A549 (cell line): ENCODE measurements around the gene MND1. TPM values are rescaled to one million over a fixed set of nuclear protein-coding genes. Genes with fewer than 3 reads are reported as not detected.

ENCODE experiments used
- ATAC-seq, 2 experiments: fragments of 200-7000 bp in 1 of 2; fragments of >200 bp in 1 of 2; cut with Nextera tagmentation in 1 of 2; cut with Tn5 transposase in 1 of 2; 3 replicates each; pipeline versions ENCODE4 v1.8.0 to v1.9.1; 2018 to 2020; ENCODE audit warnings: mild to moderate bottlenecking in 1 of 2, moderate library complexity in 1 of 2
- CTCF ChIA-PET: fragments of 300-600 bp; sonication (Branson Sonifier 250); formaldehyde crosslinking; extraction: SDS; loops from one replicate; lab custom pipeline; 2021; ENCODE audit warnings: antibody characterized with exemption, inconsistent platforms; lab: Yijun Ruan, JAX
- POLR2A ChIA-PET: fragments of 350-600 bp; formaldehyde crosslinking; extraction: SDS; loops from one replicate; lab custom pipeline; 2021; ENCODE audit warnings: antibody characterized with exemption, inconsistent platforms; lab: Yijun Ruan, JAX
- DNase-seq, 2 experiments: peaks; one replicate each; pipeline versions ENCODE4 v3.0.0 to v3.0.0-alpha.2; 2011 to 2016; ENCODE audit warnings: low read depth in 1 of 2, low spot score in 1 of 2
- FAIRE-seq: peaks from 2 replicates; lab custom pipeline; 2011; peaks lifted over from hg19 to GRCh38; lab: Jason Lieb, UNC
- H3K27ac ChIP-seq, 2 experiments: fragments of >200 bp; sonication (Bioruptor Twin); formaldehyde crosslinking; 3 replicates each; pipeline ENCODE4 v1.5.1; 2016 to 2017
- H3K4me1 ChIP-seq: fragments of >200 bp; sonication (Bioruptor Twin); formaldehyde crosslinking; 3 replicates; pipeline ENCODE4 v1.6.1; 2016
- H3K4me2 ChIP-seq: fragments of >200 bp; sonication (Bioruptor Twin); formaldehyde crosslinking; 3 replicates; pipeline ENCODE4 v1.6.1; 2016
- H3K4me3 ChIP-seq: fragments of >200 bp; sonication (Bioruptor Twin); formaldehyde crosslinking; 3 replicates; pipeline ENCODE4 v1.5.1; 2016
- H3K9me3 ChIP-seq: fragments of >200 bp; sonication (Bioruptor Twin); formaldehyde crosslinking; 3 replicates; pipeline ENCODE4 v1.6.1; 2016
- CBX8 ChIP-seq: fragments of 200-600 bp; sonication (generic); IDR thresholded peaks from 2 replicates; pipeline ENCODE4 v1.6.1; 2016
- CHD2 ChIP-seq: fragments of 150-350 bp; IDR thresholded peaks from 2 replicates; pipeline ENCODE4 v1.6.1; 2014; ENCODE audit warnings: low read length; ENCODE audit not compliant: partially characterized antibody
- ELK1 ChIP-seq: fragments of 150-350 bp; IDR thresholded peaks from 2 replicates; pipeline ENCODE4 v1.6.1; 2014; ENCODE audit warnings: low read depth, mild to moderate bottlenecking, low read length
- ESRRA ChIP-seq: fragments of 150-350 bp; IDR thresholded peaks from 2 replicates; pipeline ENCODE4 v1.6.1; 2014; ENCODE audit warnings: mild to moderate bottlenecking, low read length, borderline replicate concordance
- HMGXB4 ChIP-seq: fragments of 250-450 bp; sonication (Bioruptor Pico); IDR thresholded peaks from 2 replicates; pipeline ENCODE4 v1.5.0; 2021; ENCODE audit warnings: mild to moderate bottlenecking, moderate library complexity, borderline replicate concordance
- KDM1A ChIP-seq: fragments of 200-600 bp; sonication (generic); IDR thresholded peaks from 2 replicates; pipeline ENCODE4 v1.6.1; 2016; ENCODE audit warnings: low read depth, mild to moderate bottlenecking
- MYC ChIP-seq: IDR thresholded peaks from 2 replicates; pipeline ENCODE4 v1.6.1; 2012; ENCODE audit warnings: mild to moderate bottlenecking, inconsistent platforms, low read length, improper control_type of control experiment, borderline replicate concordance
- PHF8 ChIP-seq: fragments of 200-600 bp; sonication (generic); IDR thresholded peaks from 2 replicates; pipeline ENCODE4 v1.6.1; 2016; ENCODE audit warnings: low read depth, mild to moderate bottlenecking, antibody characterized with exemption, moderate library complexity, borderline replicate concordance
- RCOR1 ChIP-seq: fragments of 150-350 bp; IDR thresholded peaks from 2 replicates; pipeline ENCODE4 v1.6.1; 2014; ENCODE audit warnings: antibody characterized with exemption, low read length, low read depth
- RFX5 ChIP-seq: fragments of 450-650 bp; IDR thresholded peaks from 2 replicates; pipeline ENCODE4 v1.7.1; 2014; ENCODE audit warnings: antibody characterized with exemption, mild to moderate bottlenecking, moderate library complexity
- RNF2 ChIP-seq: fragments of 200-600 bp; sonication (generic); IDR thresholded peaks from 2 replicates; pipeline ENCODE4 v1.6.1; 2016; ENCODE audit warnings: low read depth, mild to moderate bottlenecking, antibody characterized with exemption, moderate library complexity, borderline replicate concordance
- SREBF2 ChIP-seq: fragments of 450-650 bp; IDR thresholded peaks from 2 replicates; pipeline ENCODE4 v1.6.1; 2014; ENCODE audit warnings: mild to moderate bottlenecking, moderate library complexity
- TFCP2L1 ChIP-seq: fragments of 250-450 bp; sonication (Bioruptor Pico); IDR thresholded peaks from 2 replicates; pipeline ENCODE4 v1.5.0; 2021; ENCODE audit warnings: mild to moderate bottlenecking
- ZC3H11A ChIP-seq: fragments of 450-650 bp; IDR thresholded peaks from 2 replicates; pipeline ENCODE4 v1.6.1; 2014; ENCODE audit warnings: antibody characterized with exemption, mild to moderate bottlenecking
- ZFP36 ChIP-seq: fragments of 450-650 bp; IDR thresholded peaks from 2 replicates; pipeline ENCODE4 v1.6.1; 2014; ENCODE audit warnings: borderline replicate concordance; ENCODE audit not compliant: partially characterized antibody
- WGBS: methylation state at CpG from one replicate; pipeline ENCODE4 v1.1.6; 2017; ENCODE audit errors: missing lambda C conversion rate; 5-methylcytosine and 5-hydroxymethylcytosine counted together
- polyA plus RNA-seq, 4 experiments: library from polyadenylated mRNA; depleted of rRNA in 3 of 4; stranded (reverse); fragments of >200 nt; fragmentation: RNase III in 1 of 4; extraction: RNeasy Plus Mini Kit Qiagen cat#74134 plus additional on column Dnase treatment in 1 of 4; gene quantifications; 2 replicates in 3 of 4; 3 replicates in 1 of 4; pipeline ENCODE4 v1.2.3, GENCODE V29; 2011 to 2017

Gene MND1
- polyA plus RNA-seq, 2 of the 4 experiments (the other 2 are of a cell fraction), result 16.3 to 16.6 TPM

- CTCF ChIA-PET, result interaction anchor here (1.1 to 2.9 kb wide), 6 partner anchors 28 to 232 kb away, joined by 3 to 16 read pairs (median 5); partner anchors contain the start of gene TMEM131L
- H3K4me3 ChIP-seq, result peak overlapping the region; percentile 96
- WGBS, result 2% methylated on average over 28 of the region's 44 CpGs
- ATAC-seq (peak; percentile 60 to 69), DNase-seq (peak; percentile 17 to 57), FAIRE-seq (no peak)
- peak overlapping the region; percentile 95 for H3K4me2 ChIP-seq
- POLR2A ChIA-PET, result interaction anchor here (1.0 to 2.1 kb wide), 2 partner anchors 121 to 228 kb away, joined by 4 to 9 read pairs; partner anchors contain the start of gene TMEM131L
- no peaks in the 10 kb centered on the region for H3K9me3 ChIP-seq
- H3K27ac ChIP-seq, result peak overlapping the region; percentile 86 to 94
- peaks cover 19% of the 10 kb centered on the region; the same call in 2 of the 3 replicates for H3K4me1 ChIP-seq
- TF ChIP-seq ESRRA (no peak), RCOR1 (no peak), PHF8 (no peak), ELK1 (no peak)
Measured at GRCh38 chr4:153345012-153345981, 809 bp downstream of the MND1 start.

GRCh38 chr4:153346031-153346430 lies 1.5 kb downstream of the MND1 start:
- TF ChIP-seq CBX8, result no peak
- TF ChIP-seq ZFP36, result no peak
- no peak for TF ChIP-seq TFCP2L1 (CRISPR knock-in tag)
- no peak for TF ChIP-seq ZC3H11A
- no peak for TF ChIP-seq RFX5
- no peak for TF ChIP-seq KDM1A
- TF ChIP-seq HMGXB4 (CRISPR knock-in tag), result no peak
- FAIRE-seq, result no peak
- Histone ChIP-seq H3K4me3 (peak overlapping the region; percentile 96; the same call in 2 of the 3 replicates), H3K4me2 (peak overlapping the region; percentile 95), H3K4me1 (peaks cover 19% of the 10 kb centered on the region; the same call in 2 of the 3 replicates), H3K27ac (peak overlapping the region in 1 of 2 experiments; percentile 94; a peak in 3 of 6 replicates), H3K9me3 (no peaks in the 10 kb centered on the region)
- ChIA-PET CTCF (interaction anchor here (0.8 to 2.9 kb wide), 6 partner anchors 121 to 404 kb away, joined by 3 to 16 read pairs (median 5); partner anchors contain the start of gene TMEM131L), POLR2A (interaction anchor here (2.1 kb wide), 1 partner anchor 120 kb away, joined by 9 read pairs; the partner anchor contains the start of gene TMEM131L)
- 64% methylated on average over 2 of the region's 2 CpGs for WGBS
- ATAC-seq, result no peak
- no peak for DNase-seq

- ChIA-PET CTCF (interaction anchor here (0.6 to 2.9 kb wide), 5 partner anchors 120 to 403 kb away, joined by 3 to 16 read pairs (median 6); partner anchors contain the start of gene TMEM131L), POLR2A (interaction anchor here (2.1 kb wide), 1 partner anchor 119 kb away, joined by 9 read pairs; the partner anchor contains the start of gene TMEM131L)
- Histone ChIP-seq H3K9me3 (no peaks in the 10 kb centered on the region), H3K4me3 (no peak overlapping the region), H3K27ac (no peak overlapping the region), H3K4me1 (peaks cover 18% of the 10 kb centered on the region; the same call in 2 of the 3 replicates), H3K4me2 (peak overlapping the region; percentile 95)
- DNase-seq (no peak), ATAC-seq (no peak), FAIRE-seq (no peak)
- 89% methylated on average over 5 of the region's 5 CpGs for WGBS
- no peak for TF ChIP-seq SREBF2
- TF ChIP-seq ESRRA, result no peak
- TF ChIP-seq RNF2, result no peak
- TF ChIP-seq MYC, result no peak
- TF ChIP-seq KDM1A, result no peak
- no peak for TF ChIP-seq CHD2
Measured at GRCh38 chr4:153346563-153346962, 2.1 kb downstream of the MND1 start.
